GM21619 (cell line): ENCODE data around the gene KRTAP4-5.
"Not testable (repeated sequence)": the region's sequence is repeated elsewhere in the genome, so short reads cannot be mapped to it uniquely, and the experiment has no call there.

Experiments
- ATAC-seq: cut with Tn5 transposase; IDR thresholded peaks from one replicate; pipeline ENCODE4 v1.9.1; 2021; ENCODE audit not compliant: unreplicated experiment

The KRTAP4-5 gene

GRCh38 chr17:41147531-41148204 lies 2.0 kb downstream of the KRTAP4-5 start:
- ATAC-seq, result no peak

GRCh38 chr17:41145261-41145660 lies 4.4 kb downstream of the KRTAP4-5 start:
- no peak for ATAC-seq

GRCh38 chr17:41144846-41145245 lies 4.8 kb downstream of the KRTAP4-5 start:
- ATAC-seq, result no peak

- ATAC-seq, result no peak
Measured at GRCh38 chr17:41141361-41141760, 8.3 kb downstream of the KRTAP4-5 start.

GRCh38 chr17:41140360-41141131 lies 9.1 kb downstream of the KRTAP4-5 start, which contains the start of gene KRTAP4-6:
KRTAP4-6 (minus strand) TSS chr17:41140544; CDS start chr17:41140487, 57 bp downstream.
- no peak for ATAC-seq

GRCh38 chr17:41139865-41140264 lies 9.8 kb downstream of the KRTAP4-5 start:
- not testable (repeated sequence) for ATAC-seq

- no peak for ATAC-seq
Measured at GRCh38 chr17:41133880-41134735, 15.5 kb downstream of the KRTAP4-5 start.

GRCh38 chr17:41131979-41132378 lies 17.6 kb downstream of the KRTAP4-5 start:
- no peak for ATAC-seq

GRCh38 chr17:41127371-41127770 lies 22.3 kb downstream of the KRTAP4-5 start:
- ATAC-seq, result no peak

GRCh38 chr17:41126412-41126811 lies 23.2 kb downstream of the KRTAP4-5 start:
- no peak for ATAC-seq

GRCh38 chr17:41125064-41125463 lies 24.6 kb downstream of the KRTAP4-5 start:
- no peak for ATAC-seq

- not testable (repeated sequence) for ATAC-seq
Measured at GRCh38 chr17:41123991-41124371, 25.6 kb downstream of the KRTAP4-5 start, which contains the start of gene KRTAP4-12. KRTAP4-12 (minus strand) TSS chr17:41124182; CDS start chr17:41124122, 60 bp downstream.

GRCh38 chr17:41123292-41123990 lies 26.2 kb downstream of the KRTAP4-5 start:
- ATAC-seq, result not testable (repeated sequence)

GRCh38 chr17:41121742-41122141 lies 27.9 kb downstream of the KRTAP4-5 start:
- ATAC-seq, result no peak

- not testable (repeated sequence) for ATAC-seq
Measured at GRCh38 chr17:41119696-41120690, 29.6 kb downstream of the KRTAP4-5 start.

GRCh38 chr17:41118721-41119120 lies 30.9 kb downstream of the KRTAP4-5 start:
- no peak for ATAC-seq

- not testable (repeated sequence) for ATAC-seq
Measured at GRCh38 chr17:41117846-41118386, 31.7 kb downstream of the KRTAP4-5 start, which contains the start of gene KRTAP4-11. KRTAP4-11 (minus strand) TSS chr17:41118373; CDS start chr17:41118315, 58 bp downstream.

GRCh38 chr17:41116297-41116696 lies 33.3 kb downstream of the KRTAP4-5 start:
- no peak for ATAC-seq
